ENCODE results near the gene KLHL1. TPM values are rescaled to one million over a fixed set of nuclear protein-coding genes. Genes with fewer than 3 reads are reported as not detected.

Gene KLHL1
- total RNA-seq, 1 donor from 2014 or later = not detected

- H3K4me3 Mint-ChIP-seq (ENCODE audit: unreplicated experiment) = no peak overlapping the region
- H3K27me3 Mint-ChIP-seq (ENCODE audit: low read depth) = no peaks in the 10 kb centered on the region
- no peak for TF ChIP-seq CTCF (IDR thresholded peaks at IDR 0.05)
- no peak overlapping the region for H3K27ac Mint-ChIP-seq (ENCODE audit: unreplicated experiment)
- H3K36me3 Mint-ChIP-seq (ENCODE audit: low read depth) = no peaks in the 10 kb centered on the region
- no peak for DNase-seq (ENCODE audit: low spot score)
- H3K9me3 Mint-ChIP-seq (ENCODE audit: low read depth) = no peaks in the 10 kb centered on the region
- no peaks in the 10 kb centered on the region for H3K4me1 Mint-ChIP-seq (ENCODE audit: low read depth)
Observed at GRCh38 chr13:69956349-69956748, 151.9 kb downstream of the KLHL1 start.

- Mint-ChIP-seq H3K36me3 (ENCODE audit: low read depth) (no peaks in the 10 kb centered on the region), H3K4me3 (ENCODE audit: unreplicated experiment) (no peak overlapping the region), H3K27me3 (ENCODE audit: low read depth) (no peaks in the 10 kb centered on the region), H3K4me1 (ENCODE audit: low read depth) (no peaks in the 10 kb centered on the region), H3K9me3 (ENCODE audit: low read depth) (no peaks in the 10 kb centered on the region), H3K27ac (ENCODE audit: unreplicated experiment) (no peak overlapping the region)
- no peak for DNase-seq (ENCODE audit: low spot score)
- TF ChIP-seq CTCF (IDR thresholded peaks at IDR 0.05) = no peak
Observed at GRCh38 chr13:69955271-69955670, 153.0 kb downstream of the KLHL1 start.

- no peaks in the 10 kb centered on the region for H3K4me1 Mint-ChIP-seq (ENCODE audit: low read depth)
- H3K36me3 Mint-ChIP-seq (ENCODE audit: low read depth) = no peaks in the 10 kb centered on the region
- no peak for DNase-seq (ENCODE audit: low spot score)
- no peak overlapping the region for H3K4me3 Mint-ChIP-seq (ENCODE audit: unreplicated experiment)
- H3K27me3 Mint-ChIP-seq (ENCODE audit: low read depth) = no peaks in the 10 kb centered on the region
- H3K27ac Mint-ChIP-seq (ENCODE audit: unreplicated experiment) = no peak overlapping the region
- TF ChIP-seq CTCF (IDR thresholded peaks at IDR 0.05) = no peak
- H3K9me3 Mint-ChIP-seq (ENCODE audit: low read depth) = no peaks in the 10 kb centered on the region
Observed at GRCh38 chr13:69951412-69951811, 156.8 kb downstream of the KLHL1 start.

- TF ChIP-seq CTCF (IDR thresholded peaks at IDR 0.05) = no peak
- no peaks in the 10 kb centered on the region for H3K36me3 Mint-ChIP-seq (ENCODE audit: low read depth)
Observed at GRCh38 chr13:69950160-69950559, 158.1 kb downstream of the KLHL1 start.

GRCh38 chr13:69948016-69948415 lies 160.2 kb downstream of the KLHL1 start:
- Mint-ChIP-seq H3K27ac (ENCODE audit: unreplicated experiment) (no peak overlapping the region), H3K4me3 (ENCODE audit: unreplicated experiment) (no peak overlapping the region), H3K27me3 (ENCODE audit: low read depth) (no peaks in the 10 kb centered on the region), H3K4me1 (ENCODE audit: low read depth) (no peaks in the 10 kb centered on the region), H3K36me3 (ENCODE audit: low read depth) (no peaks in the 10 kb centered on the region), H3K9me3 (ENCODE audit: low read depth) (peaks cover 4% of the 10 kb centered on the region)
- DNase-seq (ENCODE audit: low spot score) = no peak
- TF ChIP-seq CTCF (IDR thresholded peaks at IDR 0.05) = no peak

More at GRCh38 chr13:69950160-69950559, 158.1 kb downstream of the KLHL1 start:
- no peak for DNase-seq (ENCODE audit: low spot score)
- Mint-ChIP-seq H3K4me1 (ENCODE audit: low read depth) (no peaks in the 10 kb centered on the region), H3K9me3 (ENCODE audit: low read depth) (no peaks in the 10 kb centered on the region), H3K4me3 (ENCODE audit: unreplicated experiment) (no peak overlapping the region), H3K27ac (ENCODE audit: unreplicated experiment) (no peak overlapping the region), H3K27me3 (ENCODE audit: low read depth) (no peaks in the 10 kb centered on the region)

All from chondrocyte (in vitro differentiated cells).